Keratinocyte (primary cell): ENCODE measurements around the gene SOCS4. TPM values are rescaled to one million over a fixed set of nuclear protein-coding genes. Genes with fewer than 3 reads are reported as not detected.
A peak's percentile ranks its signal among the peaks of the same experiment; 100 is the strongest.

ENCODE experiments used
- DNase-seq: peaks from one replicate; pipeline ENCODE4 v3.0.0-alpha.2; 2011; ENCODE audit warnings: low read depth, missing footprints, low spot score
- FAIRE-seq: peaks from 2 replicates; lab custom pipeline; 2011; peaks lifted over from hg19 to GRCh38; lab: Jason Lieb, UNC
- H2AFZ ChIP-seq: 2 replicates; pipeline ENCODE4 v1.6.0; 2012; ENCODE audit warnings: low read length, control low read depth, inconsistent platforms; ENCODE audit not compliant: control insufficient read depth
- H3K27ac ChIP-seq: 2 replicates; pipeline ENCODE4 v1.5.1; 2011; ENCODE audit warnings: low read length; ENCODE audit not compliant: control insufficient read depth, insufficient read depth
- H3K27me3 ChIP-seq: 3 replicates; pipeline ENCODE4 v1.6.0; 2011; ENCODE audit warnings: low read length; ENCODE audit not compliant: control insufficient read depth, insufficient read depth; ENCODE audit errors: extremely low read depth
- H3K36me3 ChIP-seq, 2 experiments: 2 replicates in 1 of 2; 3 replicates in 1 of 2; pipeline ENCODE4 v1.5.1; 2011; ENCODE audit warnings: low read length in 2 of 2, mild to moderate bottlenecking in 1 of 2; ENCODE audit not compliant: control insufficient read depth in 2 of 2, insufficient read depth in 2 of 2; ENCODE audit errors: extremely low read depth in 1 of 2
- H3K4me1 ChIP-seq: 3 replicates; pipeline ENCODE4 v1.5.1; 2011; ENCODE audit warnings: low read length; ENCODE audit not compliant: control insufficient read depth, insufficient read depth; ENCODE audit errors: extremely low read depth
- H3K4me2 ChIP-seq: 3 replicates; pipeline ENCODE4 v1.6.0; 2011; ENCODE audit warnings: low read depth, low read length; ENCODE audit not compliant: control insufficient read depth, insufficient read depth; ENCODE audit errors: extremely low read depth
- H3K4me3 ChIP-seq, 3 experiments: fragments of 200-600 bp in 1 of 3; sonication (generic) in 1 of 3; 2 replicates in 2 of 3; 3 replicates in 1 of 3; pipeline ENCODE4 v1.5.1; 2011 to 2016; ENCODE audit warnings: low read length in 3 of 3, mild to moderate bottlenecking in 3 of 3, control low read depth in 2 of 3, inconsistent platforms in 1 of 3, low read depth in 1 of 3, mixed read lengths in 1 of 3, mixed run types in 1 of 3, moderate library complexity in 1 of 3; ENCODE audit not compliant: control insufficient read depth in 2 of 3, insufficient read depth in 2 of 3; ENCODE audit errors: extremely low read depth in 1 of 3
- H3K79me2 ChIP-seq: 2 replicates; pipeline ENCODE4 v1.6.0; 2012; ENCODE audit warnings: low read length; ENCODE audit not compliant: control insufficient read depth, insufficient read depth
- H3K9ac ChIP-seq: 3 replicates; pipeline ENCODE4 v1.6.0; 2011; ENCODE audit warnings: low read length; ENCODE audit not compliant: control insufficient read depth, insufficient read depth; ENCODE audit errors: extremely low read depth
- H3K9me1 ChIP-seq: 3 replicates; pipeline ENCODE4 v1.6.0; 2011; ENCODE audit warnings: low read length; ENCODE audit not compliant: control insufficient read depth, insufficient read depth; ENCODE audit errors: extremely low read depth
- H3K9me3 ChIP-seq: 2 replicates; pipeline ENCODE4 v1.5.1; 2012; ENCODE audit warnings: low read depth, low read length; ENCODE audit not compliant: control insufficient read depth
- H4K20me1 ChIP-seq: 3 replicates; pipeline ENCODE4 v1.6.0; 2011; ENCODE audit warnings: low read length; ENCODE audit not compliant: control insufficient read depth, insufficient read depth; ENCODE audit errors: extremely low read depth
- CTCF ChIP-seq, 3 experiments: IDR thresholded peaks in 1 of 3; conservative IDR thresholded peaks in 1 of 3; optimal IDR thresholded peaks in 1 of 3; 2 replicates in 2 of 3; 3 replicates in 1 of 3; pipeline versions ENCODE3 to v1.5.1; 2011; ENCODE audit warnings: low read length in 3 of 3, mild to moderate bottlenecking in 3 of 3, moderate library complexity in 2 of 3, control low read depth in 1 of 3, inconsistent platforms in 1 of 3; ENCODE audit not compliant: insufficient read depth in 2 of 3; ENCODE audit errors: extremely low read depth in 1 of 3
- EZH2 ChIP-seq: IDR thresholded peaks from one replicate; pipeline ENCODE4 v1.6.1; 2012; ENCODE audit warnings: inconsistent platforms, mild to moderate bottlenecking, low read length, moderate library complexity
- dilution Hi-C: fragments of 300-500 bp; cut with MboI; formaldehyde crosslinking; loops from one replicate; pipeline ENCODE4 v1.7.0; 2020; ENCODE audit warnings: low sequenced_read_pairs; ENCODE audit not compliant: extremely low pct_ligation_motif_present
- polyA plus RNA-seq, 5 experiments: library from polyadenylated mRNA; depleted of rRNA in 3 of 5; stranded (reverse) in 3 of 5; stranded (forward) in 1 of 5; unstranded in 1 of 5; fragments of >200 nt; gene quantifications; 1 replicate in 1 of 5; 2 replicates in 3 of 5; 3 replicates in 1 of 5; pipeline versions ENCODE4 v1.2.1 to v1.2.3, GENCODE V29; 2011 to 2012; ENCODE audit warnings: missing spikeins in 2 of 5, low read depth in 1 of 5, low replicate concordance in 1 of 5

SOCS4 gene
- polyA plus RNA-seq, 1 donor (not counting 4 experiments of a cell fraction or from before 2014, with no cell fraction given): 14.1 TPM

- peak overlapping the region; percentile 99 for H3K27ac ChIP-seq
- TF ChIP-seq EZH2 (no peak), CTCF (optimal IDR thresholded peaks at IDR 0.05 in 1 of 3, IDR thresholded peaks at IDR 0.05 in 1 of 3, conservative IDR thresholded peaks at IDR 0.05 in 1 of 3; ENCODE audit: extremely low read depth in 1 of 3, insufficient read depth in 2 of 3, low read length in 3 of 3) (no peak)
- no peak overlapping the region for H2AFZ ChIP-seq
- no peaks in the 10 kb centered on the region for H3K27me3 ChIP-seq
- H3K4me3 ChIP-seq: peak overlapping the region; percentile 88 to 100 (median 97)
- FAIRE-seq: no peak
- no peaks in the 10 kb centered on the region for H3K9me3 ChIP-seq
- peaks cover 64% of the 10 kb centered on the region for H3K79me2 ChIP-seq
- peak overlapping the region; percentile 96 for H3K4me2 ChIP-seq
- no peak for DNase-seq
- H3K9ac ChIP-seq: peak overlapping the region; percentile 100
- H3K9me1 ChIP-seq: no peaks in the 10 kb centered on the region
- H4K20me1 ChIP-seq: peaks cover 5% of the 10 kb centered on the region
- dilution Hi-C loops: no loop called here
- peaks cover 0 to 18% of the 10 kb centered on the region in 2 experiments for H3K36me3 ChIP-seq
- peaks cover 18% of the 10 kb centered on the region for H3K4me1 ChIP-seq
These were observed 26.0 kb downstream of the SOCS4 start for GRCh38 chr14:55053018-55053417.

- Histone ChIP-seq H3K27me3 (no peaks in the 10 kb centered on the region), H3K9ac (peak overlapping the region; percentile 2), H3K36me3 (peaks cover 0 to 22% of the 10 kb centered on the region in 2 experiments), H3K4me2 (peak overlapping the region; percentile 96), H2AFZ (no peak overlapping the region), H3K4me1 (peaks cover 18% of the 10 kb centered on the region), H3K27ac (no peak overlapping the region), H4K20me1 (peaks cover 5% of the 10 kb centered on the region), H3K4me3 (peak overlapping the region in 1 of 3 experiments; percentile 97), H3K9me3 (no peaks in the 10 kb centered on the region), H3K9me1 (no peaks in the 10 kb centered on the region), H3K79me2 (peaks cover 69% of the 10 kb centered on the region)
- dilution Hi-C loops: no loop called here
- FAIRE-seq: no peak
- TF ChIP-seq CTCF (optimal IDR thresholded peaks at IDR 0.05 in 1 of 3, IDR thresholded peaks at IDR 0.05 in 1 of 3, conservative IDR thresholded peaks at IDR 0.05 in 1 of 3; ENCODE audit: extremely low read depth in 1 of 3, insufficient read depth in 2 of 3, low read length in 3 of 3) (no peak), EZH2 (no peak)
- no peak for DNase-seq
These were observed 26.5 kb downstream of the SOCS4 start for GRCh38 chr14:55053500-55053899.
